Ishikawa (cell line): ENCODE data around the gene SLC25A11.

ENCODE experiments used
- TF ChIP-seq, protein P1 (sequence below): IDR thresholded peaks from 2 replicates; pipeline ENCODE4 v1.6.1; 2012
- TF ChIP-seq, protein P2 (sequence below): IDR thresholded peaks from 2 replicates; pipeline ENCODE4 v1.6.1; 2012

- TF ChIP-seq, protein P1, sequence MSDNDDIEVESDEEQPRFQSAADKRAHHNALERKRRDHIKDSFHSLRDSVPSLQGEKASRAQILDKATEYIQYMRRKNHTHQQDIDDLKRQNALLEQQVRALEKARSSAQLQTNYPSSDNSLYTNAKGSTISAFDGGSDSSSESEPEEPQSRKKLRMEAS: no peak
- TF ChIP-seq, protein P2, sequence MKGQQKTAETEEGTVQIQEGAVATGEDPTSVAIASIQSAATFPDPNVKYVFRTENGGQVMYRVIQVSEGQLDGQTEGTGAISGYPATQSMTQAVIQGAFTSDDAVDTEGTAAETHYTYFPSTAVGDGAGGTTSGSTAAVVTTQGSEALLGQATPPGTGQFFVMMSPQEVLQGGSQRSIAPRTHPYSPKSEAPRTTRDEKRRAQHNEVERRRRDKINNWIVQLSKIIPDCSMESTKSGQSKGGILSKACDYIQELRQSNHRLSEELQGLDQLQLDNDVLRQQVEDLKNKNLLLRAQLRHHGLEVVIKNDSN: no peak
Measured at GRCh38 chr17:4959261-4959965, 19.6 kb upstream of the SLC25A11 start.
